H1 (cell line): ENCODE data around the gene LRRC40. TPM values are rescaled to one million over a fixed set of nuclear protein-coding genes. Genes with fewer than 3 reads are reported as not detected.

Experiments
- CTCF ChIA-PET: fragments of 300-600 bp; sonication (Branson Sonifier 250); formaldehyde crosslinking; loops from one replicate; lab custom pipeline; 2021; ENCODE audit not compliant: partially characterized antibody; lab: Charles Lee
- POLR2A ChIA-PET: fragments of 300-600 bp; sonication (Branson Sonifier 250); formaldehyde crosslinking; loops from one replicate; lab custom pipeline; 2021; ENCODE audit warnings: inconsistent platforms; ENCODE audit not compliant: partially characterized antibody; lab: Charles Lee
- DNase-seq, 2 experiments: peaks; one replicate each; pipeline versions ENCODE4 v3.0.0 to v3.0.0-alpha.2; 2010 to 2022; ENCODE audit warnings: low spot score in 2 of 2, low read depth in 1 of 2, mixed read lengths in 1 of 2
- FAIRE-seq: peaks from 2 replicates; lab custom pipeline; 2011; peaks lifted over from hg19 to GRCh38; lab: Jason Lieb, UNC
- H2AFZ ChIP-seq: 2 replicates; pipeline ENCODE4 v1.8.1; 2012; ENCODE audit warnings: low read length, inconsistent platforms
- H2AK5ac ChIP-seq: 2 replicates; pipeline ENCODE4 v1.6.1; 2013; ENCODE audit warnings: low read depth, low read length
- H2BK120ac ChIP-seq: replicated peaks from 2 replicates; pipeline ENCODE3; 2013; ENCODE audit warnings: low read depth, low read length, inconsistent platforms
- H2BK12ac ChIP-seq: 2 replicates; pipeline ENCODE4 v1.6.1; 2013; ENCODE audit warnings: low read depth, low read length
- H2BK15ac ChIP-seq: 2 replicates; pipeline ENCODE4 v1.6.1; 2013; ENCODE audit warnings: low read length
- H2BK20ac ChIP-seq: 2 replicates; pipeline ENCODE4 v1.6.1; 2013; ENCODE audit warnings: low read length
- H2BK5ac ChIP-seq: 2 replicates; pipeline ENCODE4 v1.6.1; 2013; ENCODE audit warnings: low read depth, low read length
- H3K14ac ChIP-seq: 2 replicates; pipeline ENCODE4 v1.6.1; 2013; ENCODE audit warnings: inconsistent platforms; ENCODE audit not compliant: insufficient read length
- H3K18ac ChIP-seq: 2 replicates; pipeline ENCODE4 v1.6.1; 2013; ENCODE audit warnings: low read length; ENCODE audit errors: extremely low read depth
- H3K23ac ChIP-seq: 2 replicates; pipeline ENCODE4 v1.6.1; 2013; ENCODE audit warnings: inconsistent platforms; ENCODE audit not compliant: insufficient read length
- H3K23me2 ChIP-seq: 2 replicates; pipeline ENCODE4 v1.6.1; 2013; ENCODE audit warnings: low read depth, low read length
- H3K27ac ChIP-seq: 2 replicates; pipeline ENCODE4 v1.6.1; 2011; ENCODE audit warnings: low read depth, low read length, inconsistent platforms
- H3K27me3 ChIP-seq, 4 experiments: replicated peaks in 1 of 4; 1 replicate in 1 of 4; 2 replicates in 3 of 4; pipeline versions ENCODE4 v1.6.1 to v1.8.1; 2011 to 2013; ENCODE audit warnings: low read length in 3 of 4, mild to moderate bottlenecking in 3 of 4, inconsistent platforms in 2 of 4, mixed read lengths in 2 of 4, moderate library complexity in 1 of 4; ENCODE audit not compliant: control insufficient read depth in 3 of 4, insufficient read depth in 3 of 4; ENCODE audit errors: extremely low read depth in 1 of 4
- H3K36me3 ChIP-seq, 4 experiments: 2 replicates each; pipeline versions ENCODE4 v1.6.1 to v1.8.1; 2011 to 2013; ENCODE audit warnings: mild to moderate bottlenecking in 4 of 4, low read length in 3 of 4, moderate library complexity in 2 of 4, control low read depth in 1 of 4, inconsistent platforms in 1 of 4; ENCODE audit not compliant: insufficient read depth in 4 of 4, control insufficient read depth in 2 of 4
- H3K4ac ChIP-seq: replicated peaks from 2 replicates; pipeline ENCODE3; 2013; ENCODE audit warnings: low read length, low read depth, mixed read lengths, inconsistent platforms; ENCODE audit not compliant: insufficient read length
- H3K4me1 ChIP-seq, 4 experiments: replicated peaks in 1 of 4; 1 replicate in 1 of 4; 2 replicates in 3 of 4; pipeline versions ENCODE4 v1.6.1 to v1.8.1; 2011 to 2013; ENCODE audit warnings: low read length in 3 of 4, inconsistent platforms in 2 of 4, mixed read lengths in 1 of 4; ENCODE audit not compliant: insufficient read depth in 4 of 4, control insufficient read depth in 3 of 4
- H3K4me2 ChIP-seq, 2 experiments: 2 replicates each; pipeline versions ENCODE4 v1.6.1 to v1.8.1; 2011 to 2013; ENCODE audit warnings: low read depth in 2 of 2, low read length in 2 of 2, control low read depth in 1 of 2, inconsistent platforms in 1 of 2, mild to moderate bottlenecking in 1 of 2; ENCODE audit not compliant: insufficient read depth in 1 of 2
- H3K4me3 ChIP-seq, 4 experiments: fragments of 200-600, 300-600 bp in 1 of 4; sonication (generic), shearing (Covaris generic), sonication (Bioruptor Twin) in 1 of 4; 2 replicates each; pipeline versions ENCODE4 v1.5.1 to v1.8.1; 2011 to 2016; ENCODE audit warnings: low read length in 4 of 4, low read depth in 3 of 4, control low read depth in 2 of 4, inconsistent platforms in 2 of 4, mild to moderate bottlenecking in 2 of 4, mixed read lengths in 1 of 4, moderate library complexity in 1 of 4; ENCODE audit not compliant: insufficient read depth in 2 of 4; ENCODE audit errors: extremely low read depth in 1 of 4
- H3K56ac ChIP-seq: replicated peaks from 2 replicates; pipeline ENCODE3; 2013; ENCODE audit warnings: low read depth, mild to moderate bottlenecking, mixed read lengths, low read length, inconsistent platforms; ENCODE audit not compliant: insufficient read length
- H3K79me1 ChIP-seq: 2 replicates; pipeline ENCODE4 v1.6.1; 2013; ENCODE audit warnings: low read depth, low read length, control low read depth
- H3K79me2 ChIP-seq, 2 experiments: 2 replicates each; pipeline versions ENCODE4 v1.6.1 to v1.8.1; 2012 to 2013; ENCODE audit warnings: low read length in 2 of 2, mild to moderate bottlenecking in 2 of 2, inconsistent platforms in 1 of 2; ENCODE audit not compliant: insufficient read depth in 2 of 2, control insufficient read depth in 1 of 2
- H3K9ac ChIP-seq, 4 experiments: replicated peaks in 1 of 4; 1 replicate in 1 of 4; 2 replicates in 3 of 4; pipeline versions ENCODE4 v1.6.1 to v1.8.1; 2011 to 2013; ENCODE audit warnings: low read depth in 3 of 4, low read length in 3 of 4, control low read depth in 2 of 4, mild to moderate bottlenecking in 2 of 4, moderate library complexity in 2 of 4, inconsistent platforms in 1 of 4; ENCODE audit errors: extremely low read depth in 1 of 4
- H3K9me3 ChIP-seq, 2 experiments: 2 replicates each; pipeline versions ENCODE4 v1.6.1 to v1.8.1; 2012 to 2013; ENCODE audit warnings: mild to moderate bottlenecking in 2 of 2, moderate library complexity in 2 of 2, control low read depth in 1 of 2, inconsistent platforms in 1 of 2, low read depth in 1 of 2, low read length in 1 of 2, mixed read lengths in 1 of 2; ENCODE audit not compliant: insufficient read depth in 2 of 2
- H4K20me1 ChIP-seq, 2 experiments: replicated peaks in 1 of 2; 2 replicates each; pipeline versions ENCODE3 to v1.8.1; 2011 to 2013; ENCODE audit warnings: inconsistent platforms in 2 of 2, low read length in 2 of 2, mild to moderate bottlenecking in 1 of 2; ENCODE audit not compliant: insufficient read depth in 2 of 2, control insufficient read depth in 1 of 2
- H4K5ac ChIP-seq: 2 replicates; pipeline ENCODE4 v1.6.1; 2013; ENCODE audit warnings: low read length, low read depth, mixed read lengths, inconsistent platforms; ENCODE audit not compliant: insufficient read length
- H4K8ac ChIP-seq: 2 replicates; pipeline ENCODE4 v1.8.0; 2013; ENCODE audit warnings: mild to moderate bottlenecking, moderate library complexity, low read length, inconsistent platforms; ENCODE audit not compliant: insufficient read depth; ENCODE audit errors: extremely low read depth
- H4K91ac ChIP-seq: replicated peaks from 2 replicates; pipeline ENCODE3; 2013; ENCODE audit warnings: low read length, mixed read lengths, inconsistent platforms; ENCODE audit not compliant: insufficient read length
- BACH1 ChIP-seq: IDR thresholded peaks from 2 replicates; pipeline ENCODE4 v1.6.1; 2012; ENCODE audit warnings: low read length, improper control_type of control experiment
- CHD2 ChIP-seq: IDR thresholded peaks from 2 replicates; pipeline ENCODE4 v1.6.1; 2012; ENCODE audit warnings: low read length, improper control_type of control experiment
- CTBP2 ChIP-seq: IDR thresholded peaks from 2 replicates; pipeline ENCODE4 v1.7.0; 2011; ENCODE audit warnings: borderline replicate concordance, mild to moderate bottlenecking, moderate library complexity, mixed read lengths, low read length; ENCODE audit not compliant: insufficient read depth, insufficient read length
- FOSL1 ChIP-seq: IDR thresholded peaks from 2 replicates; pipeline ENCODE4 v1.6.1; 2011; ENCODE audit warnings: mild to moderate bottlenecking, low read depth, low read length, moderate library complexity; ENCODE audit not compliant: insufficient read depth
- GTF2F1 ChIP-seq: IDR thresholded peaks from 2 replicates; pipeline ENCODE4 v1.6.1; 2012; ENCODE audit warnings: low read depth, low read length, improper control_type of control experiment, borderline replicate concordance
- HDAC6 ChIP-seq: IDR thresholded peaks from one replicate; pipeline ENCODE4 v1.7.1; 2012; ENCODE audit warnings: low read depth, mild to moderate bottlenecking, inconsistent platforms, low read length, moderate library complexity
- NRF1 ChIP-seq: IDR thresholded peaks from 2 replicates; pipeline ENCODE4 v1.6.1; 2011; ENCODE audit warnings: mild to moderate bottlenecking, low read depth, low read length, improper control_type of control experiment
- POLR2A ChIP-seq, 2 experiments: IDR thresholded peaks; 1 replicate in 1 of 2; 2 replicates in 1 of 2; pipeline ENCODE4 v1.6.1; 2011; ENCODE audit warnings: low read depth in 2 of 2, low read length in 2 of 2, mild to moderate bottlenecking in 2 of 2; ENCODE audit errors: control extremely low read depth in 1 of 2
- RBBP5 ChIP-seq: IDR thresholded peaks from 2 replicates; pipeline ENCODE4 v1.7.1; 2012; ENCODE audit warnings: low read depth, mild to moderate bottlenecking, inconsistent platforms, low read length, moderate library complexity, borderline replicate concordance
- RFX5 ChIP-seq: IDR thresholded peaks from 2 replicates; pipeline ENCODE4 v1.6.1; 2011; ENCODE audit warnings: low read depth, low read length, improper control_type of control experiment, borderline replicate concordance
- RXRA ChIP-seq: IDR thresholded peaks from 2 replicates; pipeline ENCODE4 v1.6.1; 2011; ENCODE audit warnings: low read depth, mild to moderate bottlenecking, low read length, moderate library complexity; ENCODE audit not compliant: insufficient read depth
- TEAD4 ChIP-seq: IDR thresholded peaks from 2 replicates; pipeline ENCODE4 v1.6.1; 2012; ENCODE audit warnings: low read depth, low read length, inconsistent platforms, mixed read lengths
- YY1 ChIP-seq: IDR thresholded peaks from 2 replicates; pipeline ENCODE4 v1.6.1; 2011; ENCODE audit warnings: low read depth, mild to moderate bottlenecking, low read length
- WGBS, 2 experiments: shearing (Covaris generic) in 1 of 2; methylation state at CpG; one replicate each; pipeline versions ENCODE4 v1.1.6 to v1.1.7; 2013 to 2015; ENCODE audit warnings: low lambda C conversion rate in 2 of 2, mixed read lengths in 2 of 2, inconsistent platforms in 1 of 2, low coverage in 1 of 2, missing lambda C conversion rate in 1 of 2; ENCODE audit not compliant: insufficient replicate concordance in 2 of 2, insufficient coverage in 1 of 2, insufficient read length in 1 of 2; ENCODE audit errors: extremely low coverage in 1 of 2, missing lambda C conversion rate in 1 of 2; 5-methylcytosine and 5-hydroxymethylcytosine counted together
- polyA plus RNA-seq, 7 experiments: library from polyadenylated mRNA; depleted of rRNA in 3 of 7; stranded (reverse) in 5 of 7; unstranded in 2 of 7; fragments of >200 nt in 5 of 7; fragments of 200-250 nt in 2 of 7; gene quantifications; 1 replicate in 5 of 7; 2 replicates in 1 of 7; 4 replicates in 1 of 7; pipeline versions ENCODE4 v1.2.1 to v1.2.3, GENCODE V29; 2011 to 2013; ENCODE audit warnings: missing spikeins in 2 of 7, mixed read lengths in 2 of 7
- total RNA-seq: library from RNA; stranded (reverse); fragmentation: NEBNext Ultra II Directional; extraction: Animal tissue kit (Norgen Biotek cat#: 25700); gene quantifications from 2 replicates; pipeline ENCODE4 v1.2.1, GENCODE V29; 2021

Gene LRRC40
- total and polyA plus RNA-seq, 2 of the 8 experiments (the other 6 are each of a cell fraction or from before 2014, with no cell fraction given): 13.4 to 30.8 TPM

GRCh38 chr1:70222716-70223235 is 17.4 kb upstream of the LRRC40 start:
- no peak overlapping the region for H2BK12ac ChIP-seq
- no peak overlapping the region for H3K14ac ChIP-seq
- 77% methylated on average over 3 of the region's 3 CpGs; no CpG with 5 or more reads in 1 of the 2 experiments for WGBS, 2 experiments
- TF ChIP-seq BACH1: no peak
- TF ChIP-seq RXRA: no peak
- TF ChIP-seq RBBP5: no peak
- TF ChIP-seq GTF2F1: no peak
- TF ChIP-seq RFX5: no peak
- no peak for TF ChIP-seq CTBP2
- no peak for TF ChIP-seq TEAD4
- TF ChIP-seq YY1: no peak
- no peak for TF ChIP-seq POLR2A (IDR thresholded peaks at IDR 0.05; ENCODE audit: control extremely low read depth in 1 of 2, low read depth in 2 of 2, low read length in 2 of 2)
- TF ChIP-seq CHD2: no peak
- no peak for TF ChIP-seq NRF1
- no peak for TF ChIP-seq FOSL1
- no peak for TF ChIP-seq HDAC6

More at GRCh38 chr1:70222716-70223235, 17.4 kb upstream of the LRRC40 start:
- no peaks in the 10 kb centered on the region for H3K4me1 ChIP-seq
- no peaks in the 10 kb centered on the region for H3K23me2 ChIP-seq
- ChIA-PET POLR2A (interaction anchor here (0.5 to 1.0 kb wide), 2 partner anchors 103 to 219 kb away, joined by 4 to 6 read pairs; no protein-coding TSS in a partner anchor), CTCF (interaction anchor here (1.0 kb wide), 1 partner anchor 92 kb away, joined by 3 read pairs; no protein-coding TSS in a partner anchor)
- H3K56ac ChIP-seq: no peak overlapping the region
- FAIRE-seq (no peak), DNase-seq (no peak)
- no peaks in the 10 kb centered on the region for H3K27me3 ChIP-seq
- no peaks in the 10 kb centered on the region for H3K79me1 ChIP-seq
- no peak overlapping the region for H2BK5ac ChIP-seq
- no peak overlapping the region for H3K18ac ChIP-seq
- no peak overlapping the region for H3K27ac ChIP-seq
- no peak overlapping the region for H2BK15ac ChIP-seq
- no peak overlapping the region for H4K5ac ChIP-seq
- H2BK20ac ChIP-seq: no peak overlapping the region
- no peak overlapping the region for H4K91ac ChIP-seq
- peaks cover 27 to 84% of the 10 kb centered on the region in 2 experiments for H3K79me2 ChIP-seq
- H3K4ac ChIP-seq: no peak overlapping the region
- H3K23ac ChIP-seq: no peak overlapping the region
- H3K9me3 ChIP-seq: no peaks in the 10 kb centered on the region
- no peak overlapping the region for H2AK5ac ChIP-seq
- H4K20me1 ChIP-seq: peaks cover 10 to 11% of the 10 kb centered on the region in 2 experiments
- H3K4me3 ChIP-seq: peak overlapping the region in 3 of 4 experiments; percentile 92 to 95 (median 93); a peak in 5 of 8 replicates
- no peak overlapping the region for H2BK120ac ChIP-seq
- H4K8ac ChIP-seq: no peak overlapping the region
- no peak overlapping the region for H2AFZ ChIP-seq
- H3K4me2 ChIP-seq: peak overlapping the region; percentile 59 to 60; a peak in 3 of 4 replicates
- H3K36me3 ChIP-seq: peaks cover 5 to 45% (median 18%) of the 10 kb centered on the region in 4 experiments
- H3K9ac ChIP-seq: peak overlapping the region in 1 of 4 experiments; percentile 14; a peak in 1 of 7 replicates
